ENCODE results near the gene ADAMTS6. TPM values are rescaled to one million over a fixed set of nuclear protein-coding genes. Genes with fewer than 3 reads are reported as not detected.

Gene ADAMTS6, protein sequence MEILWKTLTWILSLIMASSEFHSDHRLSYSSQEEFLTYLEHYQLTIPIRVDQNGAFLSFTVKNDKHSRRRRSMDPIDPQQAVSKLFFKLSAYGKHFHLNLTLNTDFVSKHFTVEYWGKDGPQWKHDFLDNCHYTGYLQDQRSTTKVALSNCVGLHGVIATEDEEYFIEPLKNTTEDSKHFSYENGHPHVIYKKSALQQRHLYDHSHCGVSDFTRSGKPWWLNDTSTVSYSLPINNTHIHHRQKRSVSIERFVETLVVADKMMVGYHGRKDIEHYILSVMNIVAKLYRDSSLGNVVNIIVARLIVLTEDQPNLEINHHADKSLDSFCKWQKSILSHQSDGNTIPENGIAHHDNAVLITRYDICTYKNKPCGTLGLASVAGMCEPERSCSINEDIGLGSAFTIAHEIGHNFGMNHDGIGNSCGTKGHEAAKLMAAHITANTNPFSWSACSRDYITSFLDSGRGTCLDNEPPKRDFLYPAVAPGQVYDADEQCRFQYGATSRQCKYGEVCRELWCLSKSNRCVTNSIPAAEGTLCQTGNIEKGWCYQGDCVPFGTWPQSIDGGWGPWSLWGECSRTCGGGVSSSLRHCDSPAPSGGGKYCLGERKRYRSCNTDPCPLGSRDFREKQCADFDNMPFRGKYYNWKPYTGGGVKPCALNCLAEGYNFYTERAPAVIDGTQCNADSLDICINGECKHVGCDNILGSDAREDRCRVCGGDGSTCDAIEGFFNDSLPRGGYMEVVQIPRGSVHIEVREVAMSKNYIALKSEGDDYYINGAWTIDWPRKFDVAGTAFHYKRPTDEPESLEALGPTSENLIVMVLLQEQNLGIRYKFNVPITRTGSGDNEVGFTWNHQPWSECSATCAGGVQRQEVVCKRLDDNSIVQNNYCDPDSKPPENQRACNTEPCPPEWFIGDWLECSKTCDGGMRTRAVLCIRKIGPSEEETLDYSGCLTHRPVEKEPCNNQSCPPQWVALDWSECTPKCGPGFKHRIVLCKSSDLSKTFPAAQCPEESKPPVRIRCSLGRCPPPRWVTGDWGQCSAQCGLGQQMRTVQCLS (N-terminal part only)
- total RNA-seq (2022; extraction: Qiagen RNA extraction) = 0.01 to 0.15 TPM (median 0.04 TPM) in 5 replicates

DNA sequence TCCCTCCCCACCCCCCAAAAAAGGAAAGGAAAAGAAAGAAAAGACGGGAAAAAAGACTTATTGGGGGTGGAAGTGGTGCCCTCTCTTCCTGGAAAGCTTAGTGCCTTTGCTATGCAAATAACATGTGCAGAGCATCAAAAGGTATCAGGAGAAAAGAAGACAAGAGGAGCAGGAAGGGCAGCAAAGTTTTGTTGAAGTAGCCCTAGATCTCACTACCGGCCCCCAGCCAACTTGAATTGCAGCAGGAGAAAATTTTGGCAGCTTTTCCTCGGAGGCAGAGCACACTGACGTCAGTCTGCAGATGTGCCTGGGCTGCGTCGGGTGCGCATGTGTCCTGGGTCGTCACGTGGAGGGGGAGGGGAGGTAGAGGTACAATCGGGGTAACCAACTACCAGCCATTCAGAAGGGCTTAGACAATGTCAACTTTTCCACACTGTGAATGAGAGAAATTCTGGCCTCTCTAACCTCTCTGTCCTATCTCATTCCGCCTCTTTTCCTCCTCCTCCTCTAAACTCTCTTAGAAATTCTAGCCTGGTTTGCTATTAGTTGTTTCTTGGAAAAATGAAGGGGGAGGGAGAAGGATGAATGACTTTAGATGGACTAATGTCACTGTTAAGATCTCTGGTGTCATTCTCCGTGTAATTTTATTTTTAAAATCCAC, at the start of gene ADAMTS6:
Gene ADAMTS6 (minus strand): TSS at position 286 of the 661 bp plus-strand sequence. CDS start 8,247 bp downstream, outside the sequence.

Other genes starting within 250 kb of the ADAMTS6 start
- 25.9 to 31.7 TPM (median 28.4 TPM) in 5 replicates for gene CENPK, start 81.2 kb upstream of the ADAMTS6 start, total RNA-seq (2022; extraction: Qiagen RNA extraction)
- gene PPWD1, start 81.4 kb upstream of the ADAMTS6 start, total RNA-seq (2022; extraction: Qiagen RNA extraction) = 17.4 to 19.6 TPM (median 19.1 TPM) in 5 replicates
- 4.9 to 9.1 TPM (median 7.0 TPM) in 5 replicates for gene TRIM23, start 142.4 kb upstream of the ADAMTS6 start, total RNA-seq (2022; extraction: Qiagen RNA extraction)
- gene SHLD3, start 143.1 kb upstream of the ADAMTS6 start, total RNA-seq (2022; extraction: Qiagen RNA extraction) = 1.5 to 3.0 TPM (median 2.1 TPM) in 5 replicates
- 11.2 to 15.5 TPM (median 14.2 TPM) in 5 replicates for gene TRAPPC13, start 143.1 kb upstream of the ADAMTS6 start, total RNA-seq (2022; extraction: Qiagen RNA extraction)
- 5.8 to 9.4 TPM (median 7.6 TPM) in 5 replicates for gene SGTB, start 240.2 kb upstream of the ADAMTS6 start, total RNA-seq (2022; extraction: Qiagen RNA extraction)
- 56.9 to 76.4 TPM (median 67.6 TPM) in 5 replicates for gene NLN, start 240.3 kb upstream of the ADAMTS6 start, total RNA-seq (2022; extraction: Qiagen RNA extraction)

Data from A549 treated with dexamethasone at 1 μM for 4 hours (cell line).